ENCODE data around the gene PPIC. TPM values are rescaled to one million over a fixed set of nuclear protein-coding genes. Genes with fewer than 3 reads are reported as not detected.
"Not testable (repeated sequence)": the region's sequence is repeated elsewhere in the genome, so short reads cannot be mapped to it uniquely, and the experiment has no call there.

Gene PPIC
- total RNA-seq, 2 donors from 2014 or later, result not detected

DNA sequence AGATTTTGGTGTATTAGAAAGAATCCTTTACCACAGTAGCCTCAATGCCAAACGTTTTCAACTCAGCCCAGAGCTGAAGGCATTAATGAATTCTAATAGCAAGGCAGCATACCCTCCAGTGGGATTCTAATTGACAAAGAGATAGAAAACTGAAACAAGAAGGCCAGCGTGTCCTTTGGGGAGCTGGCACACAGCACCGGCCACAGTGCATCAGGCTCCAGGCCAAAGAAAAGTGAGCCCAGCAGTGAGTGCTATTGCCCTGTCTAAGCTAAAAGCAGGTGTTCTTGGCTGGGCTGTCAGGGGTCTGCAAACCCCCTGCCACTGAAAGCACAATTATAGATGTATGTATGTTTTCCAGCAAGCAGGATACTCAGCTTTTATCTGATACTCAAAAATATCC, 40.4 kb downstream of the PPIC start:
- H3K27ac Mint-ChIP-seq, result no peak overlapping the region
- no peaks in the 10 kb centered on the region for H3K9me3 Mint-ChIP-seq
- H3K36me3 Mint-ChIP-seq, result no peaks in the 10 kb centered on the region
- H3K27me3 Mint-ChIP-seq, result no peaks in the 10 kb centered on the region
- H3K4me3 Mint-ChIP-seq, result no peak overlapping the region
- ATAC-seq (no peak), DNase-seq (ENCODE audit: low spot score) (no peak)
- H3K4me1 Mint-ChIP-seq (ENCODE audit: low read depth in 2 of 2), result peaks cover 2 to 7% of the 10 kb centered on the region in 2 donors

DNA sequence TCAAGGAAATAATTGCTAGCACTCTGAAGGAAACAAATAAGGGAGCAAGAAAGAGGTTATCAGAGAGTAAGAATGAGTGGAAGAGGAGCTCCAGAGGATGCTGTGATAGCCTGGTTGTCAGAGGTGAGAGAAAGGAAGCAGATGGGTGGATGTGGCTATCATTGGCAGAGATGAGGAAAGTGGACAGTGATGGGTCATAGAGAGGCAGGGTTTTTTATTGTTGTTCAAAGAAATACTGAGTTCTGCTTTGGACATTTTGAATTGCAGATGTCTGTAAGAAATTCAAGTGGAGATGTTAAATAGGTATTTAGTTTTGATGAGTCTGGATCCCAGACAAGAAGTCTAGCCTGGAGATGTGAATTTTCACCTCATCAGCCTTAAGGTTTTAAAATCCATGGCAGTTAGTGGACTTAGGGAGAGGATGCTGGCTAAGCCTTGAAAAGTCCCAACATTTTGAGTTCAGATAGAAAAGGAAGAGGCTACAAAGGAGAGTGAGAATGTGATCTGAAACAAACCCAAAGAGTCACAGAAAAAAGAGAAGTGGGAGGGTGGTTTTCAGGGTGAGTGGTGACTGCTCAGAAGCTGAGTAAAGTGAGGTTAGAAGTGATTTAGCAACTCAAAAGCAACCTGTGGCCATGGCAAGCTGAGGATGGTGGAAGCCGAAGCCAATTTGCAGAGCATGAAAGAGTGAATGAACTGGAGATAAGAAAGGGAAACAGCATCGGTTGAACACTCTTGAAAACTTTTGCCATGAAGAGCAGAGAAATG, 50.4 kb downstream of the PPIC start:
- Mint-ChIP-seq H3K27ac (no peak overlapping the region), H3K27me3 (peaks cover 0 to 2% of the 10 kb centered on the region in 2 donors), H3K4me3 (no peak overlapping the region), H3K36me3 (no peaks in the 10 kb centered on the region), H3K9me3 (no peaks in the 10 kb centered on the region), H3K4me1 (ENCODE audit: low read depth in 2 of 2) (no peaks in the 10 kb centered on the region)
- no peak for ATAC-seq
- no peak for DNase-seq (ENCODE audit: low spot score)

DNA sequence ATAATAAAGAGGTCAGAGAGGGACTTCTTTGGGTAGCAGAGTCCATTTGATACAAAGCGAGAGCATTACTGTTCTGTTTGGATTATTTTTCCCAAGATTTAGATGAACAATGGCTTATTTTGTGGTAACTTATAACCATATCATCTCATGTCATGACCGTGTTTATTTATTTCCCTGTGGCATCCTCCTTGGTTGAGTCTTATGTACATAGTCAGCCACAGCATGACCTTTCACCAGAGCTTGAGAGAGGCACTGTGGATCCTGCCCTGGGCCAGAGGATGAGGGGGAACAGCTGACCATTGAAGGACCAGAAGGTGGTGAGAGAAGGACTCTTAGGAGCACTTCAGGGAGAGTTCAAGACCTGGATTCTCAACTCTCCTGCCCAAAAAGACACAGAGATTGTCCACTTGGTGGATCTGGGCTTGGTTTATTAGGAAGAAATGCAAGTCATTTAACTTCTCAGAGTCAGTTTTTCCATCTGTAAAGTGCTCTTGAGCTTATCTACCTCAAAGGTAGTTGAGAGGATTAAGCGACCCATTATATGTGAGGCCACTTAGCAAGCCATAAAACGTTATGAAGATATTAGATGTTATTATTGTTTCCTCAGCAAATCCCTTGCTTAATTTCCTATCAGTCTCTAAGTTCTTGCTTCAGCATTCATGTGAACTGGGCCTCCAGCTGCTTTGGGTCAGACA, 51.4 kb downstream of the PPIC start:
- H3K4me3 Mint-ChIP-seq, result no peak overlapping the region
- H3K27ac Mint-ChIP-seq, result no peak overlapping the region
- ATAC-seq (no peak), DNase-seq (ENCODE audit: low spot score) (no peak)
- peaks cover 0 to 2% of the 10 kb centered on the region in 2 donors for H3K27me3 Mint-ChIP-seq
- H3K9me3 Mint-ChIP-seq, result no peaks in the 10 kb centered on the region
- H3K36me3 Mint-ChIP-seq, result no peaks in the 10 kb centered on the region
- H3K4me1 Mint-ChIP-seq (ENCODE audit: low read depth in 2 of 2), result no peaks in the 10 kb centered on the region

DNA sequence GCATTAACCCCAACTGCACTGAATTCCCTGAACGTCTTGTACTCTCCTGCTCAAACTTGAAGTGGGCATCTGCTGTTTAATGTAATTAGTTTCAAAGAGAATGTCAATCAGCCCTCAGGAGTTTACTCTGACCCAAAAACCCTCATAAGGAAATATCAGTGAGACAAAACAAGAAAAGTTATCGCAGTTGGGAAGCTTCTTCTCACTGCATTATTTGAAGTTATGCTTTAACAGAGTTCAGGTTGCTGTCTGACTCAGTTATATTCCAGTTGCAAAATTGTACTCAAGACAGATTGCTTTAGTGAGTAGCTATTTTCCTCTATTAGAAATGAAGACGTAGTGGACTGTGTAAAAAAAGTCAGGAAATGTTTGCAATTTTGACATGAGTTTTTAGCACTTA, 52.1 kb downstream of the PPIC start:
- Mint-ChIP-seq H3K27me3 (peaks cover 0 to 2% of the 10 kb centered on the region in 2 donors), H3K36me3 (no peaks in the 10 kb centered on the region), H3K4me1 (ENCODE audit: low read depth in 2 of 2) (no peaks in the 10 kb centered on the region), H3K4me3 (no peak overlapping the region), H3K27ac (no peak overlapping the region), H3K9me3 (no peaks in the 10 kb centered on the region)
- DNase-seq (ENCODE audit: low spot score) (no peak), ATAC-seq (no peak)

DNA sequence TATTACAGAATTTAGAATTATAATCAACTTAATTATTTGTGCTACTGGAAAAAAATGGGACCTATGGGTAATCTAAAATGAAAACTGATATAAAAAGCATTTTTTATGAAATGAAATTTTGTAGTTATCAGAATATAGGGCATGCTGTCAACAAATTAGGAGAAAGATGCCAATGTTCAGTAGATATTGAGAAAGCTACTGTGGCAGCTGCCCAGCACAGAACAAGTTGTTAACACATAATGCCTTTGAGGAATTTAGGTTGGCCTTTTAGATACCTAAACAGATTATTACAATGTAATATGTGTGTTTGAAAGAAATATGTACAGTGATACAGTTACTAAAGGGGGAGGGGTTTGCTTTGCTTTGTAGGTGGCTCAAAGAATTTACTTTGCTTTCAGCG, 54.1 kb downstream of the PPIC start:
- ATAC-seq, result no peak
- no peak overlapping the region for H3K4me3 Mint-ChIP-seq
- peaks cover 0 to 2% of the 10 kb centered on the region in 2 donors for H3K27me3 Mint-ChIP-seq
- H3K27ac Mint-ChIP-seq, result no peak overlapping the region
- H3K4me1 Mint-ChIP-seq (ENCODE audit: low read depth in 2 of 2), result no peaks in the 10 kb centered on the region
- H3K36me3 Mint-ChIP-seq, result no peaks in the 10 kb centered on the region
- H3K9me3 Mint-ChIP-seq, result no peaks in the 10 kb centered on the region
- no peak for DNase-seq (ENCODE audit: low spot score)

DNA sequence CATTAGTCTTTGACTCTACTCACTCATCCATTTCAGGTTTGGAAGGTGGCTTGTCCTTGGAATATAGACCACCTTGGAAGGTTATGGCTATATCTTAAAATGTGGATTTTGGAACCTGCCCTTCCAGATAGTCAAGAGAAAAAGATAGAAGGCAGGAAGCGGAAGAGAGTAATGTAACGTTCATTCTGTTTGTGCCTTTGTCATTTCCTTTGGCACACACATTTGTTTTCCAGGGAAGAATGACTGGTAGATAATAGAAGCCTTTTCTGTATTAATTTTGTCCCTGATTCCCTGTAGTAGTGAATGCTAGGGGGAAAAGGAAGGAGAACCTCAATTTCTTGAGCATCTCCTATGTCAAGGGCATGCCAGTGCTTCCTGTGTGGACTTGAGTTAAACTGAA, 54.7 kb downstream of the PPIC start:
- Mint-ChIP-seq H3K27me3 (peaks cover 0 to 2% of the 10 kb centered on the region in 2 donors), H3K4me3 (no peak overlapping the region), H3K27ac (no peak overlapping the region), H3K9me3 (no peaks in the 10 kb centered on the region), H3K36me3 (no peaks in the 10 kb centered on the region), H3K4me1 (ENCODE audit: low read depth in 2 of 2) (no peaks in the 10 kb centered on the region)
- ATAC-seq, result no peak
- DNase-seq (ENCODE audit: low spot score), result no peak

DNA sequence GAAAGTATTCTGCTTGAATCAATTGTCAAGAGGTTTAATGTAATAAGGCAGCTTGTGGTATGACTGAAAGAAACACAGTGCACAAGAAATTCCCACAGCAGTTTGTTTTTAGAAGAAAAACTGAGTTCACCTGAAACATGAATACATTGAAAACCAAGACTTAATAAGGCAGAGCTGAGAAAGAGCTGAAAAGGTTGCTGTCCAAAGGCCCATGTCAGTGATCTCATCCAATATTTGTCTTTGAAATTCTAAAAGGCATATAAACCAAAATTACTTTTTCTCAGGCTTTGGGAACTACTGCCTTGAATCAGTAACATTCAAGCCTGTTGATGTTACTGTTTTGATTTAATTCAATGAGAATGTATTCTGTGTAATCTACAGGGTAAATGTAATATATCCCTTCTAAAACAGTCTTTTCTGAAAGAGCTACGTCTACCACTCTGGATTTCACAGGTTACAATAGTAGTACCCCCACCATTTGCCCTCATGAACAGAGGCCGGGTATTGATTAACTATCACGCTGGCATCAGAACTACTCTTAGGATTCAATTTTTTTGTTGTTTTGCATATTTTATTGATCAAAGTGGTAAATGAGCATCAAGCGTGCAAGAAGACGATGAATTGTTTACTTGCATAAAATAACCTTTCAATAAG, 57.8 kb downstream of the PPIC start:
- ATAC-seq (no peak), DNase-seq (ENCODE audit: low spot score) (no peak)
- H3K36me3 Mint-ChIP-seq, result no peaks in the 10 kb centered on the region
- H3K4me1 Mint-ChIP-seq (ENCODE audit: low read depth in 2 of 2), result no peaks in the 10 kb centered on the region
- no peaks in the 10 kb centered on the region for H3K27me3 Mint-ChIP-seq
- no peaks in the 10 kb centered on the region for H3K9me3 Mint-ChIP-seq
- H3K27ac Mint-ChIP-seq, result no peak overlapping the region
- H3K4me3 Mint-ChIP-seq, result no peak overlapping the region

DNA sequence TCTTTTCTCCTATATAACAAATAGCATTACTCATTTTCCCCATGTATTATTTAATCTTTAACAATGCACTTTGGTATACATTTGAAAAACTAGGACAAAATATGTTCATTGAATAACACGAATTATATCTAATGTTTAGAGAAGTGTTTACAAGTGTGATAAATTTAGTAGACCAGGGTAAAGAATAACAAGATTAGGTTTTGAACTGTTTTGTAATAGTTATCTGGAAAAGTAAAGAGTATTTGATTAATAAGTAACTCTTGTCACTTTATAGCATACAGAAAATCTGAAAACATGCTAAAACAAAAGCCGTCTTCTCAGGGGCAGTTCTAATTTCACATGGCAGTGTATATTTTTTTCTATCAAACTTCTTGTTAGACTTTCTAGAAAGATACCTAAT, 58.5 kb downstream of the PPIC start:
- Mint-ChIP-seq H3K27me3 (no peaks in the 10 kb centered on the region), H3K4me1 (ENCODE audit: low read depth in 2 of 2) (no peaks in the 10 kb centered on the region), H3K36me3 (no peaks in the 10 kb centered on the region), H3K9me3 (no peaks in the 10 kb centered on the region), H3K4me3 (no peak overlapping the region), H3K27ac (no peak overlapping the region)
- ATAC-seq (no peak), DNase-seq (ENCODE audit: low spot score) (no peak)

DNA sequence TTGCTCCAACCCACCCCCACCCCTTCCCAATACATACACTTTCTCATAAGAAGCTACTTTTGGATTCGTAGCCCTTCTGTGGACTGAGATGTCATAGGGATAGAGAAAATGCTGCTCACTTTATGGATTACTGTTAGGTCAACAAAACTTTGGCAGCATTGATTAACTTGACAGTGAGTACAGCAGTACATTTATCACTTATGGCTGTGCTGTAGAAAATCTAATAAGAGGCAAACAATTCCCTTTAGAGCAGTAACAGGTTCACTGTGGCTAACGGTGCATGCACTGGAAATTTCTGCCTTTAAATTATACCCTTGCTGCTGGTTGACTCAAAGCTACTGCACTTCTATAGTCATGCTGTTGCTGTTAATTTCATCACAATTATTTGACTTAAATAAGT, 59.2 kb downstream of the PPIC start:
- no peaks in the 10 kb centered on the region for H3K36me3 Mint-ChIP-seq

DNA sequence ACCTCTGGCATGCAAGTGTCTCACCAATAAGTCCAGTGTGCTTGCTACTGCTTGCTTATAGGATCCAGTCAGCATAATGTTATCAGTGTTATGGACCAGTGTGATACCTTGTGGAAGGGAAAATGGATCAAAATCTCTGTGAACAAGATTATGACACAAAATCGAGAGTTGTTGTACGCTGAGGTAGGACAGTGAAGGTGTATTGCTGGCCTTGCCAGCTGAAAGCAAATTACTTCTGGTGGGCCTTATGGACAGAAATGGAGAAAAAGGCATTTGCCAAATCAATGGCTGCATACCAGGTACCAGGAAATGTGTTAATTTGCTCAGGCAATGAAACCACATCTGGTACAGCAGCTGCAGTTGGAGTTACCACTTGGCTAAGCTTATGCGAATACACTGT, 62.3 kb downstream of the PPIC start:
- H3K4me1 Mint-ChIP-seq (ENCODE audit: low read depth in 2 of 2); H3K27me3 Mint-ChIP-seq; H3K4me3 Mint-ChIP-seq; H3K9me3 Mint-ChIP-seq; ATAC-seq; DNase-seq (ENCODE audit: low spot score); H3K27ac Mint-ChIP-seq; H3K36me3 Mint-ChIP-seq: not testable (repeated sequence)

More for the DNA sequence above, 59.2 kb downstream of the PPIC start:
- Mint-ChIP-seq H3K27ac (no peak overlapping the region), H3K4me1 (ENCODE audit: low read depth in 2 of 2) (no peaks in the 10 kb centered on the region), H3K27me3 (no peaks in the 10 kb centered on the region), H3K4me3 (no peak overlapping the region), H3K9me3 (no peaks in the 10 kb centered on the region)
- DNase-seq (ENCODE audit: low spot score) (no peak), ATAC-seq (no peak)

DNA sequence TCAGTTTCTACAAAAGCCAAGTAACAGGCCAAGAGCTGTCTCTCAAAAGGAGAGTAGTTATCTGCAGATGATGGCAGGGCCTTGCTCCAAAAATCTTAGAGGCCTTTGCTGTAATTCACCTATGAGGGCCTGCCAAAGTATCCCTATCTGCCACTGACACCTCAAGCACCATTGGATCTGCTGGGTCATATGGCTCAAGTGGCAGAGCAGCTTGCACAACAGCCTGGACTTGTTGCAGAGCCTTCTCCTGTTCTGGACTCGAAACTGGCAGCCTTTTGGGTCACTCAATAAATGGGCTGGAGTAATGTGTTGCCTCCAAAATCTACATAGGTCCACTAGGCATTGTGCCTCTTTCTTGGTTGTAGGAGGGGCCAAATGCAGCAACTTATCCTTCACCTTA, 62.8 kb downstream of the PPIC start:
- not testable (repeated sequence) for H3K36me3 Mint-ChIP-seq; DNase-seq (ENCODE audit: low spot score); H3K27ac Mint-ChIP-seq; H3K4me3 Mint-ChIP-seq; H3K4me1 Mint-ChIP-seq (ENCODE audit: low read depth in 2 of 2); H3K9me3 Mint-ChIP-seq; H3K27me3 Mint-ChIP-seq; ATAC-seq

Other genes starting within 250 kb of the PPIC start
- gene SNX24, start 191.1 kb downstream of the PPIC start, total RNA-seq, result 1 to 10 TPM; 3.8 to 4.7 TPM
- not detected for gene PRDM6, start 52.5 kb upstream of the PPIC start, total RNA-seq

Data from natural killer cell treated with Interleukin-12 subunit alpha and Interleukin-12 subunit beta and Interleukin-15 and Interleukin-18, amount 100 ng/mL, for 72 hours (primary cell).